Measurements from ENCODE around the gene OMP.

DNA sequence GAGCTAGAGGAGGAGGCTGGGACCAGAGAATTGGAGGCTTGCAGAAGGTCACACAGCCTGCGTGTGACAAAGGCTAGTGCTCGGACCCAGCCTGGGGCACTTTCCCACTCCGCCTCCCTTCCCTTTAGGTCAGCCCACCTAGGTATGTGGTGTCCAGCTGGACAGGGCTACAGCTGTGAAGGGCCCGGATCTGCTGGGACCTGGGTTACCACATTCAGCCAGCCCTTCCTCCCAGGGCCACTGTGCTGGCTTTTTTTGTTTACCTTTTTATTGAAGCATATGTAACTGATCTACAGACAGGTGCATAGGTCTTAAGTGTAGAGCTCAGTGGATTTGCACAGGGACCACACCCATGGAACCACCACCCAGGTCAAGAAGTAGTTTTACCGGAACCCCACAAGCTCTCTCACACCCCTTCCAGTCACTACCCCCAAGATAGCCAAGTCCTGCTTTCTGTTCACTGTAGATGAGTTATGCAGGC is 27.2 kb upstream of the OMP start:
- TF ChIP-seq ZNF157 (tag by site-specific recombination; IDR thresholded peaks at IDR 0.05): no peak
- TF ChIP-seq, protein P1, sequence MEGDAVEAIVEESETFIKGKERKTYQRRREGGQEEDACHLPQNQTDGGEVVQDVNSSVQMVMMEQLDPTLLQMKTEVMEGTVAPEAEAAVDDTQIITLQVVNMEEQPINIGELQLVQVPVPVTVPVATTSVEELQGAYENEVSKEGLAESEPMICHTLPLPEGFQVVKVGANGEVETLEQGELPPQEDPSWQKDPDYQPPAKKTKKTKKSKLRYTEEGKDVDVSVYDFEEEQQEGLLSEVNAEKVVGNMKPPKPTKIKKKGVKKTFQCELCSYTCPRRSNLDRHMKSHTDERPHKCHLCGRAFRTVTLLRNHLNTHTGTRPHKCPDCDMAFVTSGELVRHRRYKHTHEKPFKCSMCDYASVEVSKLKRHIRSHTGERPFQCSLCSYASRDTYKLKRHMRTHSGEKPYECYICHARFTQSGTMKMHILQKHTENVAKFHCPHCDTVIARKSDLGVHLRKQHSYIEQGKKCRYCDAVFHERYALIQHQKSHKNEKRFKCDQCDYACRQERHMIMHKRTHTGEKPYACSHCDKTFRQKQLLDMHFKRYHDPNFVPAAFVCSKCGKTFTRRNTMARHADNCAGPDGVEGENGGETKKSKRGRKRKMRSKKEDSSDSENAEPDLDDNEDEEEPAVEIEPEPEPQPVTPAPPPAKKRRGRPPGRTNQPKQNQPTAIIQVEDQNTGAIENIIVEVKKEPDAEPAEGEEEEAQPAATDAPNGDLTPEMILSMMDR (tag by site-specific recombination; IDR thresholded peaks at IDR 0.05): no peak
- no peak for TF ChIP-seq ZNF777 (tag by site-specific recombination; IDR thresholded peaks at IDR 0.05; ENCODE audit: borderline replicate concordance)
- TF ChIP-seq ZNF596 (tag by site-specific recombination; IDR thresholded peaks at IDR 0.05): no peak
- TF ChIP-seq ZNF184 (tag by site-specific recombination; IDR thresholded peaks at IDR 0.05): no peak
- TF ChIP-seq ZNF37A (tag by site-specific recombination; IDR thresholded peaks at IDR 0.05): no peak
- TF ChIP-seq ZNF785 (tag by site-specific recombination; IDR thresholded peaks at IDR 0.05): no peak
- no peak for TF ChIP-seq ZNF677 (tag by site-specific recombination; IDR thresholded peaks at IDR 0.05)
- TF ChIP-seq, protein P2, sequence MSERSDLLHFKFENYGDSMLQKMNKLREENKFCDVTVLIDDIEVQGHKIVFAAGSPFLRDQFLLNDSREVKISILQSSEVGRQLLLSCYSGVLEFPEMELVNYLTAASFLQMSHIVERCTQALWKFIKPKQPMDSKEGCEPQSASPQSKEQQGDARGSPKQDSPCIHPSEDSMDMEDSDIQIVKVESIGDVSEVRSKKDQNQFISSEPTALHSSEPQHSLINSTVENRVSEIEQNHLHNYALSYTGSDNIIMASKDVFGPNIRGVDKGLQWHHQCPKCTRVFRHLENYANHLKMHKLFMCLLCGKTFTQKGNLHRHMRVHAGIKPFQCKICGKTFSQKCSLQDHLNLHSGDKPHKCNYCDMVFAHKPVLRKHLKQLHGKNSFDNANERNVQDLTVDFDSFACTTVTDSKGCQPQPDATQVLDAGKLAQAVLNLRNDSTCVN (tag by site-specific recombination; optimal IDR thresholded peaks at IDR 0.05): no peak
- TF ChIP-seq, protein P3, sequence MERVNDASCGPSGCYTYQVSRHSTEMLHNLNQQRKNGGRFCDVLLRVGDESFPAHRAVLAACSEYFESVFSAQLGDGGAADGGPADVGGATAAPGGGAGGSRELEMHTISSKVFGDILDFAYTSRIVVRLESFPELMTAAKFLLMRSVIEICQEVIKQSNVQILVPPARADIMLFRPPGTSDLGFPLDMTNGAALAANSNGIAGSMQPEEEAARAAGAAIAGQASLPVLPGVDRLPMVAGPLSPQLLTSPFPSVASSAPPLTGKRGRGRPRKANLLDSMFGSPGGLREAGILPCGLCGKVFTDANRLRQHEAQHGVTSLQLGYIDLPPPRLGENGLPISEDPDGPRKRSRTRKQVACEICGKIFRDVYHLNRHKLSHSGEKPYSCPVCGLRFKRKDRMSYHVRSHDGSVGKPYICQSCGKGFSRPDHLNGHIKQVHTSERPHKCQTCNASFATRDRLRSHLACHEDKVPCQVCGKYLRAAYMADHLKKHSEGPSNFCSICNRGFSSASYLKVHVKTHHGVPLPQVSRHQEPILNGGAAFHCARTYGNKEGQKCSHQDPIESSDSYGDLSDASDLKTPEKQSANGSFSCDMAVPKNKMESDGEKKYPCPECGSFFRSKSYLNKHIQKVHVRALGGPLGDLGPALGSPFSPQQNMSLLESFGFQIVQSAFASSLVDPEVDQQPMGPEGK (tag by site-specific recombination; IDR thresholded peaks at IDR 0.05): no peak
